HEK293T (cell line): ENCODE data around the gene KCNQ1.

Source experiments
- ARNT ChIP-seq: fragments of 450-650 bp; IDR thresholded peaks from 2 replicates; pipeline ENCODE4 v1.6.1; 2017; ENCODE audit warnings: mild to moderate bottlenecking
- FOXA1 ChIP-seq: fragments of 450-650 bp; IDR thresholded peaks from 2 replicates; pipeline ENCODE4 v1.6.1; 2016; ENCODE audit warnings: mild to moderate bottlenecking
- L3MBTL2 ChIP-seq: fragments of 450-650 bp; conservative IDR thresholded peaks from 2 replicates; pipeline ENCODE4 v1.6.1; 2016; ENCODE audit warnings: mild to moderate bottlenecking
- LEF1 ChIP-seq: fragments of 450-650 bp; IDR thresholded peaks from 2 replicates; pipeline ENCODE4 v1.6.1; 2017; ENCODE audit warnings: mild to moderate bottlenecking, borderline replicate concordance
- NFRKB ChIP-seq: fragments of 450-650 bp; IDR thresholded peaks from 2 replicates; pipeline ENCODE4 v1.6.1; 2016; ENCODE audit warnings: mild to moderate bottlenecking, moderate library complexity
- SP1 ChIP-seq: fragments of 450-650 bp; IDR thresholded peaks from 2 replicates; pipeline ENCODE4 v1.6.1; 2017
- SUZ12 ChIP-seq: fragments of 450-650 bp; IDR thresholded peaks from 2 replicates; pipeline ENCODE4 v1.6.1; 2016; ENCODE audit warnings: mild to moderate bottlenecking
- TARDBP ChIP-seq: fragments of 450-650 bp; IDR thresholded peaks from 2 replicates; pipeline ENCODE4 v1.6.1; 2016
- TF ChIP-seq, protein P1 (sequence below): fragments of 450-650 bp; IDR thresholded peaks from 2 replicates; pipeline ENCODE4 v1.6.1; 2016

GRCh38 chr11:2461956-2462542, 17.2 kb downstream of the KCNQ1 start:
- TF ChIP-seq SUZ12 (no peak), TARDBP (no peak), SP1 (no peak), LEF1 (no peak), L3MBTL2 (no peak), ARNT (no peak), FOXA1 (no peak), NFRKB (no peak)
- TF ChIP-seq, protein P1, sequence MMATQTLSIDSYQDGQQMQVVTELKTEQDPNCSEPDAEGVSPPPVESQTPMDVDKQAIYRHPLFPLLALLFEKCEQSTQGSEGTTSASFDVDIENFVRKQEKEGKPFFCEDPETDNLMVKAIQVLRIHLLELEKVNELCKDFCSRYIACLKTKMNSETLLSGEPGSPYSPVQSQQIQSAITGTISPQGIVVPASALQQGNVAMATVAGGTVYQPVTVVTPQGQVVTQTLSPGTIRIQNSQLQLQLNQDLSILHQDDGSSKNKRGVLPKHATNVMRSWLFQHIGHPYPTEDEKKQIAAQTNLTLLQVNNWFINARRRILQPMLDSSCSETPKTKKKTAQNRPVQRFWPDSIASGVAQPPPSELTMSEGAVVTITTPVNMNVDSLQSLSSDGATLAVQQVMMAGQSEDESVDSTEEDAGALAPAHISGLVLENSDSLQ: no peak
